ENCODE measurements around the gene PDE7B.

Gene PDE7B

DNA sequence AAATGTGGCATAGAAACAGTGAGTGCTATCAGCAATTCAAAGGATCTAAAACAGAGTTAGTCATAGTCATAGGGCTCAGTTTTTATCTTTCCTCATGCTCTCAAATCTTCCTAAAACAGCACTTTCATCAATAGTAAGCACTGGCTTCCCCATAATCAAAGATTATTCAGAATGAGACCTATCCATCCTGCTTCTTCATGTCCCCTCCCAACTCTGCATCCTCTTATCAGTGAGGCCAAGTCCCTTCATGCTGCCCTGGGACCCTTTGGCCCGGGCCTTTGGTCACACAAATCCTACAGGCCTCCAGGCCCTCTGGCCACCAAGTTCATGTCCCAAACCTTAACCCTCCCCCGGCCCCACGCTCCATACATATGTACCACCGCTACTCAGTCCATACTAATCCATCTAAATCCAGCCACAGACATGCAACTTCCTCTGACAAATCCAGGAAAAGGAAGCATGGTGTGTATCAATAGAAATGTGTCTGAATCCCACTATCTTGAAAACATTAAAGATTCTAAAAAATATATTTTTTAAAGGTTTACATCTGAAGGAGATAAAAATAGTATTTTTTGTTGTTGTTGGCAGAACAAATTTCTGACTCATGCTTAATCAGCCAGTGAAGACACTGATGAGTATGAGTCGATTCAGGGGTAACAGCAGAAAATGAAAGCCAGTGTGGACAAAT is 143.5 kb downstream of the PDE7B start:
- TF ChIP-seq SIN3A (IDR thresholded peaks at IDR 0.05; ENCODE audit: borderline replicate concordance, insufficient read depth, low read length) = no peak
- TF ChIP-seq TAF1 (IDR thresholded peaks at IDR 0.05; ENCODE audit: borderline replicate concordance, insufficient read depth, low read length) = no peak
- no peak for TF ChIP-seq REST (IDR thresholded peaks at IDR 0.05; ENCODE audit: insufficient read depth in 1 of 2, low read depth in 2 of 2, low read length in 2 of 2)
- TF ChIP-seq POLR2AphosphoS5 (IDR thresholded peaks at IDR 0.05; ENCODE audit: low read depth, low read length) = no peak
- no peak for TF ChIP-seq FOXP2 (optimal IDR thresholded peaks at IDR 0.05; ENCODE audit: borderline replicate concordance, extremely low read depth, extremely low read length, insufficient read depth)

DNA sequence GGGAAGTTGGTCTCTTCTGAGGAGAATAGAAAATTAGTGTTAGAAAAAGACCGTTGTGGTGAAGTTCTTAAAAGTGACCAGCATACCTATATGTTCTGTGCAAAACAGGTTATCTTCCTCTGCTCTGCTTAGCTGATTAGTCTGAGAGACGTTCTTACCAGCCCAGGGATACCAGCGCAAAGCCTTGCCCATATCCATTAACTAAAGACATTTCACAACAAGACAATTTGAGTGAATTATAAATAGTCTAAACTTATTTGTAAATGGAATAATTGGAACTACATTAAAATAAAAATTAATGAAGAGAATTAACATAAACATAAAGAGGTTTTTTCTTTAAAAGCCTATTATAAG is 144.0 kb downstream of the PDE7B start:
- TF ChIP-seq TAF1 (IDR thresholded peaks at IDR 0.05; ENCODE audit: borderline replicate concordance, insufficient read depth, low read length) (no peak), REST (IDR thresholded peaks at IDR 0.05; ENCODE audit: insufficient read depth in 1 of 2, low read depth in 2 of 2, low read length in 2 of 2) (no peak), POLR2AphosphoS5 (IDR thresholded peaks at IDR 0.05; ENCODE audit: low read depth, low read length) (no peak), FOXP2 (optimal IDR thresholded peaks at IDR 0.05; ENCODE audit: borderline replicate concordance, extremely low read depth, extremely low read length, insufficient read depth) (no peak), SIN3A (IDR thresholded peaks at IDR 0.05; ENCODE audit: borderline replicate concordance, insufficient read depth, low read length) (no peak)

DNA sequence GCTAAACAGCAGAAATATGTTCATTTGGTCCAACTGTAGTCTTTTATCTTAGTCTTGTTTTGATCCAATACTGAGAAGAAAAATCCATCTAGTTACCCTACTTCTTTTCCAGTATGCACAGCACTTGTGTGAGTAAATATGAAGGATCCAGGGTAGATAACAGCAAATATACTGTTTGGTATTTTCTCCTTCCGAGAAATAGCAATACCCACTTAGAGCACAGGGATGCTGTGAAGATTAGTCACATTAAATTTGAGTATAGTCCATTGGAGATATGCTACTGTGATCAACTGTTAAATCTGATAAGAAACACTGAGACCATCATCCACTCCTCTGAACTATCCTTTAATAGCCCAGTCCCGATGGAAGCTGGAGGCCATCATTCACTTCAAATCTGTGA is 145.2 kb downstream of the PDE7B start:
- no peak for TF ChIP-seq POLR2AphosphoS5 (IDR thresholded peaks at IDR 0.05; ENCODE audit: low read depth, low read length)
- no peak for TF ChIP-seq TAF1 (IDR thresholded peaks at IDR 0.05; ENCODE audit: borderline replicate concordance, insufficient read depth, low read length)
- no peak for TF ChIP-seq REST (IDR thresholded peaks at IDR 0.05; ENCODE audit: insufficient read depth in 1 of 2, low read depth in 2 of 2, low read length in 2 of 2)
- TF ChIP-seq FOXP2 (optimal IDR thresholded peaks at IDR 0.05; ENCODE audit: borderline replicate concordance, extremely low read depth, extremely low read length, insufficient read depth) = no peak
- no peak for TF ChIP-seq SIN3A (IDR thresholded peaks at IDR 0.05; ENCODE audit: borderline replicate concordance, insufficient read depth, low read length)

- no peak for TF ChIP-seq FOXP2 (optimal IDR thresholded peaks at IDR 0.05; ENCODE audit: borderline replicate concordance, extremely low read depth, extremely low read length, insufficient read depth)
- TF ChIP-seq SIN3A (IDR thresholded peaks at IDR 0.05; ENCODE audit: borderline replicate concordance, insufficient read depth, low read length) = no peak
- no peak for TF ChIP-seq REST (IDR thresholded peaks at IDR 0.05; ENCODE audit: insufficient read depth in 1 of 2, low read depth in 2 of 2, low read length in 2 of 2)
- TF ChIP-seq TAF1 (IDR thresholded peaks at IDR 0.05; ENCODE audit: borderline replicate concordance, insufficient read depth, low read length) = no peak
- no peak for TF ChIP-seq POLR2AphosphoS5 (IDR thresholded peaks at IDR 0.05; ENCODE audit: low read depth, low read length)
Observed at GRCh38 chr6:135999393-135999792, 147.9 kb downstream of the PDE7B start.

All from PFSK-1 (cell line).